ENCODE measurements around the gene AHCYL1. TPM values are rescaled to one million over a fixed set of nuclear protein-coding genes. Genes with fewer than 3 reads are reported as not detected.

Gene AHCYL1
- total and polyA plus RNA-seq, 9 donors: 41.1 to 113 (median 85.8) TPM

GRCh38 chr1:110067893-110068645, 83.5 kb downstream of the AHCYL1 start:
- no peak overlapping the region for H3K4me3 ChIP-seq
- TF ChIP-seq CTCF (IDR thresholded peaks at IDR 0.05): no peak
- intact Hi-C loops (cut with DNase I): no loop called here
- H3K4me1 ChIP-seq (ENCODE audit: insufficient read depth): no peaks in the 10 kb centered on the region
- H3K9me3 ChIP-seq: peaks cover 0 to 5% of the 10 kb centered on the region in 2 donors
- H3K36me3 ChIP-seq: no peaks in the 10 kb centered on the region
- peaks cover 10% of the 10 kb centered on the region for H3K27me3 ChIP-seq
- no peak overlapping the region for H3K27ac ChIP-seq
- DNase-seq: no peak
- 28 to 46% (median 43%) methylated on average over 57 to 68 of the region's 68 CpGs for WGBS, 3 donors

- Histone ChIP-seq H3K9me3 (peaks cover 0 to 5% of the 10 kb centered on the region in 2 donors), H3K27me3 (peaks cover 10% of the 10 kb centered on the region), H3K4me3 (no peak overlapping the region), H3K27ac (no peak overlapping the region), H3K4me1 (ENCODE audit: insufficient read depth) (no peaks in the 10 kb centered on the region), H3K36me3 (no peaks in the 10 kb centered on the region)
- intact Hi-C loops (cut with DNase I): no loop called here
- DNase-seq: no peak
- TF ChIP-seq POLR2A (IDR thresholded peaks at IDR 0.05) (no peak), EP300 (IDR thresholded peaks at IDR 0.05) (no peak), CTCF (IDR thresholded peaks at IDR 0.05) (no peak)
- WGBS, 3 donors: 21 to 23% (median 21%) methylated on average over 67 to 68 of the region's 68 CpGs
Observed at GRCh38 chr1:110068646-110069403, 84.3 kb downstream of the AHCYL1 start.

GRCh38 chr1:110069404-110070281, 85.1 kb downstream of the AHCYL1 start:
- no peak overlapping the region for H3K27ac ChIP-seq
- DNase-seq: no peak
- TF ChIP-seq EP300 (IDR thresholded peaks at IDR 0.05): no peak
- no peak for TF ChIP-seq POLR2A (IDR thresholded peaks at IDR 0.05)
- TF ChIP-seq CTCF (IDR thresholded peaks at IDR 0.05): no peak
- intact Hi-C loops (cut with DNase I): no loop called here
- H3K4me1 ChIP-seq (ENCODE audit: insufficient read depth): no peaks in the 10 kb centered on the region
- H3K27me3 ChIP-seq: peaks cover 10% of the 10 kb centered on the region
- peaks cover 0 to 5% of the 10 kb centered on the region in 2 donors for H3K9me3 ChIP-seq
- 70 to 83% (median 77%) methylated on average over 64 of the region's 64 CpGs for WGBS, 3 donors
- H3K36me3 ChIP-seq: no peaks in the 10 kb centered on the region
- no peak overlapping the region for H3K4me3 ChIP-seq

GRCh38 chr1:110070282-110070669, 85.7 kb downstream of the AHCYL1 start:
- TF ChIP-seq EP300 (IDR thresholded peaks at IDR 0.05) (no peak), CTCF (IDR thresholded peaks at IDR 0.05) (no peak)
- intact Hi-C loops (cut with DNase I): no loop called here
- 17 to 30% (median 21%) methylated on average over 20 to 52 of the region's 52 CpGs for WGBS, 3 donors
- H3K27me3 ChIP-seq: peaks cover 10% of the 10 kb centered on the region
- H3K9me3 ChIP-seq: peaks cover 0 to 5% of the 10 kb centered on the region in 2 donors
- DNase-seq: no peak
- H3K4me1 ChIP-seq (ENCODE audit: insufficient read depth): no peaks in the 10 kb centered on the region
- no peak overlapping the region for H3K4me3 ChIP-seq
- no peak overlapping the region for H3K27ac ChIP-seq
- no peaks in the 10 kb centered on the region for H3K36me3 ChIP-seq
